ENCODE data around the gene GRAMD1B.

DNA sequence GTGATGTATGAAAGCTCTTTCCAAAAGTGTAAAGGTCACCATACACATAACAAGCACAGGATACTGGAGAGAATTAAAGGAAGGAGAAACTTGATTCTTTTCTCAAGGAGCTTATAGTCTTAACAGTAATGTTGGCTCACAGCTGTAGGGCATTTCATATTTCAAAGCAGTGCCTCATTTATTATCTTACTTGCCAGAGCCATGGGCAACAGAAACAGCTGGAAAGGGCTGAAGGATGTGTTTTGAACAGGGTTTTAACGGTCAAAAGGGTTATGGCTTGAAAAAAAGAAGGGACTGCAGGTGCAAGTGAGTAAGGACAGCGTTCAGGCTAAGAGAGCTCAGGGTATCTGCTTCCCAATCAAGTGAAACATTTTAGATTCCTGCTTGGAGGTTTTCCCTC, 2.7 kb upstream of the GRAMD1B start:
- TF ChIP-seq EZH2phosphoT487 (IDR thresholded peaks at IDR 0.05; ENCODE audit: borderline replicate concordance, low read length) (no peak), CTCF (conservative IDR thresholded peaks at IDR 0.05; ENCODE audit: low read depth, low read length) (no peak)
